Lung microvascular endothelial cell (primary cell): ENCODE measurements around the gene TMEM54. TPM values are rescaled to one million over a fixed set of nuclear protein-coding genes. Genes with fewer than 3 reads are reported as not detected.

ENCODE experiments used
- DNase-seq, 2 donors: peaks; one replicate each; pipeline versions ENCODE4 v3.0.0 to v3.0.0-alpha.2; 2010; ENCODE audit warnings: low read depth in 2 of 2
- total RNA-seq: library from RNA; depleted of rRNA; stranded (reverse); fragments of >200 nt; gene quantifications from 2 replicates; pipeline ENCODE4 v1.2.1, GENCODE V29; 2014

Gene TMEM54
- 20.0 and 21.1 TPM in 2 replicates for total RNA-seq

- DNase-seq = peak in 1 of 2 donors; percentile 27
Observed at GRCh38 chr1:32900956-32901822, at the start of gene TMEM54. TMEM54 (minus strand) TSS chr1:32901389; CDS start chr1:32901238, 151 bp downstream.

- no peak for DNase-seq
Observed at GRCh38 chr1:32949519-32949918, 48.3 kb upstream of the TMEM54 start.

- DNase-seq = peak in 1 of 2 donors; percentile 85
Observed at GRCh38 chr1:32948905-32949304, 47.7 kb upstream of the TMEM54 start.

GRCh38 chr1:32948390-32948722 lies 47.2 kb upstream of the TMEM54 start:
- DNase-seq = no peak

GRCh38 chr1:32947669-32948389 lies 46.6 kb upstream of the TMEM54 start:
- DNase-seq = no peak

GRCh38 chr1:32946413-32946812 lies 45.2 kb upstream of the TMEM54 start:
- no peak for DNase-seq

GRCh38 chr1:32944180-32944579 lies 43.0 kb upstream of the TMEM54 start:
- DNase-seq = no peak

GRCh38 chr1:32939655-32940371 lies 38.6 kb upstream of the TMEM54 start:
- peak; percentile 55 to 88 for DNase-seq

- no peak for DNase-seq
Observed at GRCh38 chr1:32937061-32937460, 35.9 kb upstream of the TMEM54 start.

GRCh38 chr1:32934535-32934934 lies 33.3 kb upstream of the TMEM54 start:
- no peak for DNase-seq

- peak; percentile 69 to 92 for DNase-seq
Observed at GRCh38 chr1:32933742-32934322, 32.6 kb upstream of the TMEM54 start.

- DNase-seq = no peak
Observed at GRCh38 chr1:32931760-32932159, 30.6 kb upstream of the TMEM54 start.

GRCh38 chr1:32929366-32929765 lies 28.2 kb upstream of the TMEM54 start:
- no peak for DNase-seq

GRCh38 chr1:32928715-32929114 lies 27.5 kb upstream of the TMEM54 start:
- no peak for DNase-seq

GRCh38 chr1:32928285-32928684 lies 27.1 kb upstream of the TMEM54 start:
- no peak for DNase-seq

GRCh38 chr1:32927441-32927840 lies 26.3 kb upstream of the TMEM54 start:
- no peak for DNase-seq

GRCh38 chr1:32926562-32926961 lies 25.4 kb upstream of the TMEM54 start:
- DNase-seq = no peak

- DNase-seq = peak in 1 of 2 donors; percentile 44
Observed at GRCh38 chr1:32925403-32926162, 24.4 kb upstream of the TMEM54 start.

GRCh38 chr1:32924881-32925344 lies 23.7 kb upstream of the TMEM54 start:
- no peak for DNase-seq

GRCh38 chr1:32920833-32921232 lies 19.6 kb upstream of the TMEM54 start:
- DNase-seq = no peak
